ENCODE measurements around the gene HDAC11.
"Not testable (repeated sequence)": the region's sequence is repeated elsewhere in the genome, so short reads cannot be mapped to it uniquely, and the experiment has no call there.

Gene HDAC11

GRCh38 chr3:13479582-13480339 is at the start of gene HDAC11:
Gene HDAC11 (plus strand): TSS chr3:13480306. CDS start chr3:13480348, 42 bp downstream.
- DNase-seq = peak; percentile 92 to 95

DNA sequence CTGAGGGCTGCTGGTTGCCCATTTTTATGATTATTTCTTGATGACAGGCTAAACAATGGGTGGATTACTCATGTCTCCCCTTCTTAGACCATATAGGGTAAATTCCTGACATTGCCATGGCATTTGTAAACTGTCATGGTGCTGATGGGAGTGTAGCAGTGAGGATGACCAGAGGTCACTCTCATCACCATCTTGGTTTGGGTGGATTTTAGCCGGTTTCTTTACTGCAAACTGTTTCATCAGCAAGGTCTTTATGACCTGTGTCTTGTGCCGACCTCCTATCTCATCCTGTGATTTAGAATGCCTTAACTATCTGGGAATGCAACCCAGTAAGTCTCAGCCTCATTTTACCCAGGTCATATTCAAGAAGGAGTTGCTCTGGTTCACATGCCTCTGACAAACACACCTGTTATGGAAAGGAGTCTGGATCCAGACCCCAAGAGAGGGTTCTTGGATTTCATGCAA is 49.7 kb upstream of the HDAC11 start:
- not testable (repeated sequence) for DNase-seq

- no peak for DNase-seq
These were observed 48.0 kb upstream of the HDAC11 start for GRCh38 chr3:13432093-13432492.

DNA sequence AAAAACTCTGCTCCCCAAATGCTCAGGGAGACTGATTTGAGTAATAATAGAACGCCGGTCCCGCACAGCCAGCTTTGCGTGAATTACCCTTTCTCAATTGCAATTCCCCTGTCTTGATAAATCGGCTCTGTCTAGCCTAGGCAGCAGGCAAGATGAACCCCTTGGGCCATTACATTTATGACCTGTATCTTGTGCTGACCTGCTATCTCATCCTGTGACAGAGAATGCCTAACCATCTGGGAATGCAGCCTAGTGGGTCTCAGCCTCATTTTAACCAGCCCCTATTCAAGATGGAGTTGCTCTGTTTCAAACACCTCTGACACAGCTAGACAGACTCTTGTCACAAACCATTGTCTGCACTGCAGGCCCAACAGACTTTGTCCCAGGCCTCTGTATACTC is 46.2 kb upstream of the HDAC11 start:
- no peak for DNase-seq

DNA sequence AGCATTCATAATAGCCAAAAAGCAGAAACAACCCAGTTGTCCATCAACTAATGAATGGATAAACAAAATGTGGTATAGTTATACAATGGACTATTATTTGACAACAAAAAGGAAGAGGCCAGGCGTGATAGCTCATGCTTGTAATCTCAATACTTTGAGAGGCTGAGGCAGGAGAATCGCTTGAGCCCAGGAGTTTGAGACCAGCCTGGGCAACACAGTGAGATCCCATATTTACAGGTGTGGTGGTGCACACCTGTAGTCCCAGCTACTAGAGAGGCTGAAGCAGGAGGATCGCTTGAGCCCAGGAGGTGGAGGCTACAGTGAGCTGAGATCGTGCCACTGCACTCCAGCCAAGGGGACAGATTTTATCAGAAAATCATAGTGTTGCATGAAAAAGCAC is 43.9 kb upstream of the HDAC11 start:
- not testable (repeated sequence) for DNase-seq

- no peak for DNase-seq
These were observed 39.8 kb upstream of the HDAC11 start for GRCh38 chr3:13440204-13440817.

DNA sequence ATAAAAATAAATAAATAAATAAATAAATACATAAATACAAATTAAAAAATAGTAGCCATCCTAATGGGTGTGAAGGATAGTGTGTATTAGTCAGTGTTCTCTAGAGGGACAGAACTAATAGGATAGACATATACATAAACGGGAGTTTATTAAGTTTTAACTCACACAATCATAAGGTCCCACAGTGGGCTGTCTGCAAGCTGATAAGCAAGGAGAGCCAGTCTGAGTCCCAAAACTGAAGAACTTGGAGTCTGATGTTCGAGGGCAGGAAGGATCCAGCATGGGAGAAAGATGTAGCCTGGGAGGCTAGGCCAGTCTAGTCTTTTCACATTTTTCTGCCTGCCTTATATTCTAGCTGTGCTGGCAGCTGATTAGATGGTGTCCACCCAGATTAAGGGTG is 37.2 kb upstream of the HDAC11 start:
- DNase-seq = not testable (repeated sequence)

DNA sequence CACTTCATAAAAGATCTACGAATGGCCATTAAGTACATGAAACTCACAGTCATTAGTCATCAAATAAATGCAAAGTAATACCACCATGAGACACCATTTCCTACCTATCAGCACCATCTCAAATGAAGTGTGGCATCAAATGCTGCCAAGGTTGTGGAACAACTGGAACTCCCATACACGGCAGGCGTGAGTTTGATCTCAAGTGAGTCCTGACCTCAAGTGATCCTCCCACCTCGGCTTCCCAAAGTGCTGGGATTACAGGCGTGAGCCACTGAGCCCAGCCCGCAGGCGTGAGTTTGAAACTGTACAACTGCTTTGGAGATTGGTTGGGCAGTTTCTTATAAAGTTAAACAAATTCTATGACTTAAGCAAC is 28.8 kb upstream of the HDAC11 start:
- peak in 1 of 2 experiments; percentile 37 for DNase-seq

GRCh38 chr3:13452490-13453335 is 27.4 kb upstream of the HDAC11 start:
- peak; percentile 19 to 79 for DNase-seq

DNA sequence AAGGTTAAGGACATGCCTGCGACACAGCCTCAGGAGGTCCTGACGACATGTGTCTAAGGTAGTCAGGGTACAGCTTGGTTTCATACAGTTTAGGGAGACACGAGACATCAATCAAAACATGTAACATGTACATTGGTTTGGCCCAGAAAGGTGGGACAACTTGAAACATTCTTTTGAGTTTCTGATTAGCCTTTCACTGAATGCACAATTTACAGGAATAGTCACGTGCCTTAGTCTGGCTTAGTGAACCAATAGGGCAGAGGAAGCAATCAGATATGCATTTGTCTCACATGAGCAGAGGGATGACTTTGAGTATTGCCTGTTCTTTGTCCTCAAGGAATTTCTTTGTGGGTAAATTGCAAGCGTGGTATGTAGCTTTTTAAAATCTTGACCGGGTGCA is 24.5 kb upstream of the HDAC11 start:
- no peak for DNase-seq

GRCh38 chr3:13457593-13457992 is 22.5 kb upstream of the HDAC11 start:
- no peak for DNase-seq

- DNase-seq = no peak
These were observed 20.3 kb upstream of the HDAC11 start for GRCh38 chr3:13459605-13460340.

DNA sequence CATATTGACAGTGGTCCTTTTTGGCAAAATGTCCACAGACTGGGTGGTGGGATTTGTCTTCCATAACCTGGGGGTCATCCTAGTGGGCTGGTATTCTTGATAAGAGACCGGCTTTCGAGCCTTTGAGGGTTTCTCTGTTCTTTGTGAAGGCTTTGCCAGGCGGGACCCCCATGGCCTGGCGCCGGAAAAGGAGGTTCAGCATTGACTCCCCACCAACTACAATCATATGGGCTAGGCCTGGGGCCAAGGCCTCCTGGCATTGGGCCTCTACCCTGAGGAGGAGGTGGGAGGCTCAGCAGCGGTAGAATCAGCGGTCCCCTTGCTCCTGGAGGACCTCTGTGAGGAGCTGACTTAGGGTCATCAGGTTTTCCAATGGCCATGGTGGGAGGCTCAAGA is 19.8 kb upstream of the HDAC11 start:
- DNase-seq = no peak

DNA sequence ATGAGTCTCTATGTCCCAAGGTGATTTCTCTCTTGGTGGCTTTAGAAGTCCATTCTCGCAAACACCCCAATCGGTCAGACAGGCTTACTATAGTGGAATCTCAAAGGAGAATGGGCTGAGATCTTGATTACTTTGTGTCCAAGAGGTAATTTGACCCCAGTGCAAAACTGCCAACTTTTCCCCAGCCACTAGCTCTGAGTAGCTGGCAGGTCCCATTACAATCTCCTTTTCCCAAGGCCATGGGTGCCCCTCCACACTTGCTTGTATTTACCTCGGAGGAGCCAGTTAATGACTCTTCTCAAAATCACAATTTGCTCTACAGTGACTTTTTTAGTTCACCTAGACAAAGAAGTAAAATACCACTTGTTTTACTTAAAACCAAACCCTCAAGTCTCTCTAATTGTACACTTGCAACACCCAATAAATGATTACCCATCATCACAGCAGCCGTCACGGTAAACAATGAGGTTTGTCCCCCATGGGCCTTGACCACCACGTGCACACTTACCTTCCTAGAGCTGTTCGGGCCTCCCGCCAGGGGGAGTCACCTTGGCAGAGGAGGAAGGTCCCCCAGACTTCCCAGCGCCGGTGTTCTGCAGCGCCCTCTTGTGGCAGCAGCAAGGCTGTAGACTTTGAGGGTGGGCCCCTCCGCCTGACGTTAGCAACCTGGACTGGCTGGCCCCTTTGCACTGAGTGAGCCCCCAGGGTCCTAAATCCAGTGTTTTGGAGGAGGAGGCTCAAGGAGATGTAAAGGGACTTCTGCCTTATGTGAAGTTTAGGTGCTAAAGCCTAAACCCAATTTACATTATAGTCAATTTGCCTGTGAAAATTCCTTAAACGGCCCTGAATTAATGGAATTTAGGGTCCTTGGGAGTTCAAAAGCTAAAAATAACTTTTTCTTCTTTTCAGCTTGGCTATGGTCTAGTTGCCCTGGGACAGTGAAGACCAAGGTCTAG is 18.7 kb upstream of the HDAC11 start:
- DNase-seq = peak in 1 of 2 experiments; percentile 32

- DNase-seq = no peak
These were observed 17.9 kb upstream of the HDAC11 start for GRCh38 chr3:13462125-13462629.

GRCh38 chr3:13462822-13463221 is 17.3 kb upstream of the HDAC11 start:
- DNase-seq = no peak

GRCh38 chr3:13463618-13464400 is 16.3 kb upstream of the HDAC11 start:
- DNase-seq = no peak

GRCh38 chr3:13465236-13465873 is 14.8 kb upstream of the HDAC11 start:
- no peak for DNase-seq

DNA sequence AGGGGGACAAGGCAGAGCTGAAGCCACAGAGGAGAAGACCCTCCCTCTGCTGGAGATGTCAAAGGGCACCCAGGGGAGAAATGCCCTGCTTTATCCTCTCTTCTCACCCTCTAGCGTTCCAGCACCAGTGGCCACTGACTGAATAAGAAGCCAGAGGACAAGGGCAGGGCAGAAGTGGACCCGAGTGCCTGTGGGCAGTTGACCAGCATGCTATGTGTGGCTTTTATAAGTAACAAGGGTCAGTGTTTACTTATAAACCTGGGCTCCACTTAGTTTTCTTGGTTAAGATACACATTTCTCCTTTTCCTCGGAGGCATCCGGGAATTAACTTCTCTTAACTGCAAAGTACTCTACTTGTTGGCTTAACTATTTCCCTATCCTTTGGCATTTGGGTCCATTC is 13.3 kb upstream of the HDAC11 start:
- no peak for DNase-seq

Measured in SW 1271 (cell line).